ENCODE data around the gene IMP3.

- TF ChIP-seq CTCF (IDR thresholded peaks at IDR 0.05), result no peak
- TF ChIP-seq POLR2A (IDR thresholded peaks at IDR 0.05), result no peak
These were observed 34.3 kb upstream of the IMP3 start for GRCh38 chr15:75674366-75674765.

All from esophagus squamous epithelium (tissue), 4 donors.